ENCODE results near the gene HIF1A.
"Not testable (repeated sequence)": the region's sequence is repeated elsewhere in the genome, so short reads cannot be mapped to it uniquely, and the experiment has no call there.

HIF1A gene

GRCh38 chr14:61710853-61711817 is 15.8 kb downstream of the HIF1A start:
- no peak for DNase-seq

- DNase-seq = no peak
Observed at GRCh38 chr14:61712137-61712536, 16.8 kb downstream of the HIF1A start.

DNA sequence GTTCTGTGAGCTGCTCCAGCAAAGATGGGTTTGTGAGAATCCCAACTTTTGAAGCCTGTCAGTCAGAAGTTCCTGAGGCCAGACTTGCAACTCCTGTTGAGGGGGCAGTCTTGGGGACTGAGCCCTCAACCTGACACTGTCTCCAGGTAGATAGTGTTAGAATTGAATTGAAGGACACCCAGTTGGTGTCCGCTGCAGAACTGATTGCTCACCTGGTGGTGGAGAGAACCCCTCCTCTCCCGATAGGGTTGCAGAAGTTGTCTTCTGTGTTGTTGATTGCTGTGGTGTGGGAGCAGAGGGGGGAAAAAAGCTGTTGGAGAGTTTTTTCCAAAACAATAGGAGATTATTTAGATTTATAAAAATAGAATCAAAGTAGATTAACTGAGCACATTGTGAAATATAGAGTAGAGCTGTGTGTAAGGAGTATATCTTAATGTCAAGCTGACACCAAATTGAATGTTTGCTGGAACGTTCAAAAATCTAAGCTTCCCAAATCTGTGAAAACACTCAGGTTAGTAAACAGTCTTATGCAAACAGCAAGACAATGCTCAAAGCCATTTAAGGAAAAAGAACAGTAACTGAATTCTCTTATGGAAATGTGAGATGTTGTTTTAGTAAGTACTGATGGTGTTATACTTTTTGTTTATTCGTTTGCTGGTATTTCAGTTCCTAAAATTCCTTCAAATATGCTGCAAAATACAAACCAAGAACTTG is 18.6 kb downstream of the HIF1A start:
- DNase-seq = no peak

GRCh38 chr14:61716956-61717355 is 21.6 kb downstream of the HIF1A start:
- no peak for DNase-seq

- no peak for DNase-seq
Observed at GRCh38 chr14:61718039-61718438, 22.7 kb downstream of the HIF1A start.

DNA sequence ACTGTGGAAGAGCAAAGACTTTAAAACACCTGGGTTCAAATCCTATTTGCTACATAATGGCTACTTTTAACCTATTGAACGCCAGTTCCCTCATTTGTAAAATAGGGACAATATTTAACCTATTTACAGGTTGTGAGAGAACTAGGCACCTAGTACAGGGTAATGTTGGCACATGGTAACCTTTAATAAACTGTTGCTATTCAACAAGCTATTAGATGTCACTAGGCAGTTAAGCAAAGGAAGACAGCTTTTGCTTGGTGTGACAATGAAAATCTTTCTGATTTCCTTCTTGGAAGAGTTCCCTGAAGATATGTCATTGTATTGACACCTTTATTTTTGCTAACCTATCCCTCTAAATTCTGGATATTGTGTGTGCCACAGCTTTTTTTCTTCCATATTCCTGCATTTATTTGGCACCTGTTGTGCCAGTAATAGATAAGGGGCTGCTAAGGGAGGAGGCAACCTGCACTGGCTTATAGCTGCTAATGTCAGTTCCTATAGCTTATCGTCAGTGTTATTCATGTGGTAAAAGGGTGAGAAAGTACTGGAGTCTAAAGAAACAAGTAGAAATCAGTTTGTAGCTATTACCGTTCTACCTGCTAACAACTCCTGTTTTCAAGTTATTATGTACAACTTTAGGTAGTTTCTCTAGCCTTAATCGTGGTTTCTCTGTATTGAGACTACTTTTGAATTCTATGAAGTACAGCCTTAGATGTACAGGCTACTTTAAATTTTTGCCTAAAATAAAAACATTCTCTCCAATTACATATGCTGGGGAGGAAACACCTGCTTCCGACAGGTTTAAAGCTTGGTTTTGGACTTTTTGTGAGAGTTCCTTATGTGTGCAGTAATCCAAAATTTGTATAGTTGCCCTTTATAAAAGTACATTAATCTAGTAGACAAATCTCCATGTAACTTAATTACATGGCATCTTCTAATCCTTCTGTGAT is 24.3 kb downstream of the HIF1A start:
- no peak for DNase-seq

- DNase-seq = no peak
Observed at GRCh38 chr14:61720294-61720661, 25.0 kb downstream of the HIF1A start.

DNA sequence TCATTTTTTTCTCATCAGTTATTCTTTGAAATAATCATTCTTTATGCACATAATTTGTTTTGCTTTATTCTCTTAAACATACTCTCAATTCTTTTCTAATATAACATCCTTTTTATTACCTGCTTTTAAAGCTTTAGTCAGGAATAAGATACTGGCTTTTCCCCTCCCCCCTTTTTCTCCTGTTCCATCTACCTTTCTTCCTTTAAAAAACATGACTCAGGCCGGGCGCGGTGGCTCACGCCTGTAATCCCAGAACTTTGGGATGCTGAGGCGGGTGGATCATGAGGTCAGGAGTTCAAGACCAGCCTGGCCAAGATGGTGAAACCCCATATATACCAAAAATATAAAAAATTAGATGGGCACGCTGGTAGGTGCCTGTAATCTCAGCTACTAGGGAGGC is 25.4 kb downstream of the HIF1A start:
- DNase-seq = no peak

DNA sequence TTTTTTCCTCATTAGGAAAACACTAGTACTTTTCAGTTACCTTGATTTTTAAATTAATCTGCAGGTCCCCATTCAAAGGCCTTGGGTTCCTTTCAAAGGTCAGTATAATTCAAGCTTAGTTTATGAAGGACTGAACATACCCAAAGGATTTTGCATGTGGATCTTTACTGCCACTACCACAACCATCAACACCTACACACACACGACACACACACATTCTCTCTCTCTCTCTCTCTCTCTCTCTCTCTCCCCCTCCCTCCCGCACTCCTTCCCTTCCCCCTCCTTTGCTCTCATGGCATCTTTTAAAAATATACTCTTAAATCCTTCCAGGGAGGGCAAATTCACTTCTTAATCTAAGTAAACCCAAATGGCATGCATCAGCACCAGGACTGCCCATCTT is 28.8 kb downstream of the HIF1A start:
- no peak for DNase-seq

- DNase-seq = no peak
Observed at GRCh38 chr14:61726778-61727658, 31.7 kb downstream of the HIF1A start.

DNA sequence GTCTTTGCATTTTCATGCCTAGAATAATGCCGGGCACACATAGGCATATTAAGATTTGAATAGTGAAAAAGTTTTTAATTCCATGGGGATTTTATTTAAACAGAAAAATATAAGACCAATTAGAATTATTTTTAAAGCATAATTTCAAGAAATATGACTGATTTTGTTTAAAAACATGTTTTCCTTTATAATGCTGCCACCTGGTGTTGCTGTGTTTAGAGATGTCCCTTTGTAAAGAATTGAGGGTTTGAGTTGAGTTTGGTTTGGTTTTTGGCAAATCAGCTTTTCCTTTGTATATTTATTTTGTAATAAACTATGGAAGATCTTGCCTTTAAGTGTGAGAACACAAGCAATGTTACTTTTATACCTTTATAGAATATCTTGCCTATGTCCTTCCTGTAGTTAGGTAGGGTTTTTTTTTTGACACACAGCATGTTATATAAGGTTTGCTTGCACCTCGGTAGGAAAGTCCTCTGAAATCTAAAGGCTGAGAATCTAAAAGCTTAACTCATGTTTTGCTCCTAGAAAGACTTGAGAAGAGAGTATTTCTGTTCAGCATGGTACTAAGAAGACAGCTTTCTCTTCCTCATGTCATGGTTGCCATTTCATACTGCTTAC is 35.6 kb downstream of the HIF1A start:
- no peak for DNase-seq

GRCh38 chr14:61733972-61734371 is 38.7 kb downstream of the HIF1A start:
- DNase-seq = no peak

- DNase-seq = no peak
Observed at GRCh38 chr14:61736751-61737150, 41.4 kb downstream of the HIF1A start.

DNA sequence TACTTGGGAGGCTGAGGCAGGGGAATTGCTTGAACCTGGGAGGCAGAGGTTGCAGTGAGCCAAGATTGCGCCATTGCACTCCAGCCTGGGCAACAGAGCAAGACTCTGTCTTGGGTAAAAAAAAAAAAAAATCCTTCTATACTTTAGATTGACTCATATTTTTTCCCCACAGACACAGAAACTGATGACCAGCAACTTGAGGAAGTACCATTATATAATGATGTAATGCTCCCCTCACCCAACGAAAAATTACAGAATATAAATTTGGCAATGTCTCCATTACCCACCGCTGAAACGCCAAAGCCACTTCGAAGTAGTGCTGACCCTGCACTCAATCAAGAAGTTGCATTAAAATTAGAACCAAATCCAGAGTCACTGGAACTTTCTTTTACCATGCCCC is 42.6 kb downstream of the HIF1A start:
- DNase-seq = no peak

DNA sequence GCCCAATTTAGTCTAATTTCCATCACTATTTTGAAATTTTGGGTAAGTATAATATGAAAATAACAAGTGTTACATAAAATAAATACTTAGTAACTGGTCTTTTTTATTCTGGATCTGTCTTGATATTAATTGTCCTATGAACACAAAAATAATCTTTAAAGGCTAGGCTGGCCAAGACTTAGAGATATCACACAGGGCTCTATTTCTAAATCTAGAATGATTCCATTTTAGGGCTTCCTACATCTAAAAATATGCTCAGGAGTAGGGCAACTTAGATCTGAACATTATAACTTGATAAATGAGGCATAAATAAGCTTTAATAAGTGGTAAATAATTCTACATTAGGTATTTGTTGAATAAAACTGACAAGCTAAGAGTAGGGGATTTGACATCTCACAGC is 43.8 kb downstream of the HIF1A start:
- no peak for DNase-seq

DNA sequence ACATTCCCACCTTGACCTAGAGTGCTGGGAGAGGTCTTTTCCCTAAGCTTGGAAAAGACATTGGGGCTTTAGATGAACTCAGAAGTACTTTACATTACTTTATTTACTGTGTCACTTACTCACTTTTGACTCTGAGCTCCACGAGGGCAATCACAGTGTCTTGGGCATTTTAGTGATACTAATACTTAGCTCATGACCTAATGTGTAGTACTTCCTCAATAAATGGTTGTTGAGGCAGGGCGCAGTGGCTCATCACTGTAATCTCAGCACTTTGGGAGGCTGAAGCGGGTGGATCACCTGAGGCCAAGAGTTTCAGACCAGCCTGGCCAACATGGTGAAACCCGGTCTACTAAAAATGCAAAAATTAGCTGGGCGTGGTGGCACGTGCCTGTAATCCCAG is 47.1 kb downstream of the HIF1A start:
- DNase-seq = no peak

GRCh38 chr14:61744238-61744637 is 48.9 kb downstream of the HIF1A start:
- no peak for DNase-seq

DNA sequence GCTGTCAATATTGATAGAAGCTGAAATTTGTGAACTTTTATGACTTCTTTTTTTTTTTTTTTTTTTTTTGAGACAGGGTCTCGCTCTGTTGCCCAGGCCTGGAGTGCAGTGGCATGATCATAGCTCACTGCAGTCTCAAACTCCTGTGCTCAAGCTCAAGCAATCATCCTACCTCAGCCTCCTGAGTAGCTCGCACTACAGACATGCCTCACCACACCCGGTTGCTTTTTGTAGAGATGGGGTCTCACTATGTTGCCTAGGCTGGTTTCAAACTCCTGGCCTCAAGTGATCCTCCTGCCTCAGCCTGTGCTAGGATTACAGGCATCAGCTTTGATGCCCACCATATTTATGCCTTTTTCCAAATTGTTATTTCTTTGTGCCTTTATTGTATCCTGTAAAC is 51.0 kb downstream of the HIF1A start:
- DNase-seq = not testable (repeated sequence)

GRCh38 chr14:61746881-61747280 is 51.6 kb downstream of the HIF1A start:
- no peak for DNase-seq

DNA sequence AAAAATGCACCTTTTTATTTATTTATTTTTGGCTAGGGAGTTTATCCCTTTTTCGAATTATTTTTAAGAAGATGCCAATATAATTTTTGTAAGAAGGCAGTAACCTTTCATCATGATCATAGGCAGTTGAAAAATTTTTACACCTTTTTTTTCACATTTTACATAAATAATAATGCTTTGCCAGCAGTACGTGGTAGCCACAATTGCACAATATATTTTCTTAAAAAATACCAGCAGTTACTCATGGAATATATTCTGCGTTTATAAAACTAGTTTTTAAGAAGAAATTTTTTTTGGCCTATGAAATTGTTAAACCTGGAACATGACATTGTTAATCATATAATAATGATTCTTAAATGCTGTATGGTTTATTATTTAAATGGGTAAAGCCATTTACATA is 52.0 kb downstream of the HIF1A start:
- no peak for DNase-seq

DNA sequence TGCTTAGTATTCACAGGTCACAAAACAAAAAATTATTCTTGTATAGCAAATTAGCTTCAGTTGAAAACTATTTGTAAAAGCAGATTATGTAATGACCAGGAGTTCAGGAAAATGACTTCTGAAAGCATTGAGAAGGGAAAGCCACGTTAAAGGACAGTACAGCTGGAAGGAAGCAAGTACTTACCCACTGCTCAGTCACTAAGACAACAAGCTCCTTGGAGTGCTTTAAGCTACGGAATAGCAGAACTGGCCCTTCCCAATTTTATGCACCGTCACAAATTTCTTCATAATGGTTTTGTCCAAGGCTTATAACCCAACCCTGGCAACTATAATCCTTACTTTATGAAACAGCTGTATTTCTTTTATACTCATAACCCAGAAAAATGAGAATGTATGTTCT is 54.0 kb downstream of the HIF1A start:
- no peak for DNase-seq

DNA sequence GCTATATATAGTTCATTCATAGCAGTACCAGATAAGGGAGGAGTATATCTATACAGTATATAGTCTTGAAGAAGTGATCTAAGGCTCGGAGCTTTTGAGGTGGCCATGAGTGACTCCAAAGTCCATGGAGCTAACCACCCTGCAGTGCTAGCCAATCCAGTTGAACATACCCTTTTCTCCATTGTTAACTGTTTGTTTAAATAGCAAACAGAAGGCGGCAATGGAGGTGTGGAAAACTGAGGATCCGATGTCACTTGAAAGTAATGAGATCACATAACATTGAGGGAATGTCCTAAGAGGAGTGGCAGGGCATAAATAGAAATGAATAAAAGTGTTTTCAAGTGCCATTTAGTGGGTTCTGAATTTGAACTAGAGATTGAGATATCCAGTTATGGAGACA is 54.6 kb downstream of the HIF1A start:
- DNase-seq = no peak

Data from T1000 (cell line).